H9 (cell line): ENCODE data around the gene SORCS2. TPM values are rescaled to one million over a fixed set of nuclear protein-coding genes. Genes with fewer than 3 reads are reported as not detected.

Experiments
- DNase-seq: peaks from one replicate; pipeline ENCODE4 v3.0.0-alpha.2; 2017
- H2AFZ ChIP-seq: one replicate; pipeline ENCODE4 v1.6.1; 2013; ENCODE audit warnings: mild to moderate bottlenecking, low read length, control low read depth, moderate library complexity
- H2AK5ac ChIP-seq: 2 replicates; pipeline ENCODE4 v1.6.1; 2013; ENCODE audit warnings: low read length, control low read depth, mixed read lengths; ENCODE audit not compliant: insufficient read length
- H2BK120ac ChIP-seq: one replicate; pipeline ENCODE4 v1.6.1; 2013; ENCODE audit warnings: low read depth, mild to moderate bottlenecking, low read length, control low read depth, inconsistent platforms; ENCODE audit not compliant: poor library complexity, severe bottlenecking
- H2BK12ac ChIP-seq: 2 replicates; pipeline ENCODE4 v1.6.1; 2013; ENCODE audit warnings: low read length, control low read depth, mixed read lengths, low read depth; ENCODE audit not compliant: insufficient read length
- H2BK15ac ChIP-seq: 2 replicates; pipeline ENCODE4 v1.6.1; 2013; ENCODE audit warnings: low read depth, low read length, control low read depth
- H2BK20ac ChIP-seq: one replicate; pipeline ENCODE4 v1.6.1; 2013; ENCODE audit warnings: low read depth, mild to moderate bottlenecking, low read length, control low read depth, inconsistent platforms; ENCODE audit not compliant: poor library complexity, severe bottlenecking
- H2BK5ac ChIP-seq: 2 replicates; pipeline ENCODE4 v1.6.1; 2013; ENCODE audit warnings: low read length, control low read depth, mixed read lengths; ENCODE audit not compliant: insufficient read length
- H3K14ac ChIP-seq: 2 replicates; pipeline ENCODE4 v1.6.1; 2013; ENCODE audit warnings: low read length, control low read depth; ENCODE audit not compliant: insufficient read depth
- H3K18ac ChIP-seq: 2 replicates; pipeline ENCODE4 v1.6.1; 2013; ENCODE audit warnings: low read depth, mild to moderate bottlenecking, mixed read lengths, low read length, control low read depth; ENCODE audit not compliant: insufficient read length
- H3K23ac ChIP-seq: 2 replicates; pipeline ENCODE4 v1.6.1; 2013; ENCODE audit warnings: low read length, control low read depth, mixed read lengths, low read depth; ENCODE audit not compliant: insufficient read length
- H3K23me2 ChIP-seq: 2 replicates; pipeline ENCODE4 v1.6.1; 2013; ENCODE audit warnings: low read depth, mild to moderate bottlenecking, mixed read lengths, low read length, control low read depth; ENCODE audit not compliant: insufficient read length, poor library complexity, severe bottlenecking
- H3K27ac ChIP-seq: 2 replicates; pipeline ENCODE4 v1.5.1; 2013; ENCODE audit warnings: low read length, control low read depth, mixed read lengths, low read depth; ENCODE audit not compliant: insufficient read length
- H3K27me3 ChIP-seq: 2 replicates; pipeline ENCODE4 v1.6.1; 2013; ENCODE audit warnings: low read length, control low read depth, inconsistent platforms; ENCODE audit not compliant: insufficient read depth
- H3K4ac ChIP-seq: 2 replicates; pipeline ENCODE4 v1.6.1; 2013; ENCODE audit warnings: low read depth, mild to moderate bottlenecking, control low read depth, inconsistent platforms, low read length, moderate library complexity
- H3K4me1 ChIP-seq: 2 replicates; pipeline ENCODE4 v1.6.1; 2013; ENCODE audit warnings: low read length, control low read depth, inconsistent platforms; ENCODE audit not compliant: insufficient read depth
- H3K4me2 ChIP-seq: 2 replicates; pipeline ENCODE4 v1.6.1; 2013; ENCODE audit warnings: low read length, control low read depth, mixed read lengths; ENCODE audit not compliant: insufficient read length, insufficient read depth
- H3K56ac ChIP-seq: 2 replicates; pipeline ENCODE4 v1.6.1; 2013; ENCODE audit warnings: low read depth, mild to moderate bottlenecking, mixed read lengths, low read length, control low read depth; ENCODE audit not compliant: insufficient read length
- H3K79me1 ChIP-seq: 2 replicates; pipeline ENCODE4 v1.6.1; 2013; ENCODE audit warnings: low read depth, mild to moderate bottlenecking, moderate library complexity, low read length, control low read depth, inconsistent platforms; ENCODE audit not compliant: insufficient read depth, poor library complexity, severe bottlenecking
- H3K79me2 ChIP-seq: 2 replicates; pipeline ENCODE4 v1.6.1; 2013; ENCODE audit warnings: low read length, control low read depth, inconsistent platforms; ENCODE audit not compliant: insufficient read depth
- H3K9ac ChIP-seq: 2 replicates; pipeline ENCODE4 v1.6.1; 2013; ENCODE audit warnings: low read length, control low read depth, mixed read lengths; ENCODE audit not compliant: insufficient read length; ENCODE audit errors: extremely low read depth
- H3K9me3 ChIP-seq: one replicate; pipeline ENCODE4 v1.6.1; 2013; ENCODE audit warnings: low read depth, low read length, inconsistent platforms; ENCODE audit not compliant: control insufficient read depth
- H3T11ph ChIP-seq: one replicate; pipeline ENCODE4 v1.6.1; 2013; ENCODE audit warnings: mild to moderate bottlenecking, low read length, control low read depth, inconsistent platforms
- H4K20me1 ChIP-seq: one replicate; pipeline ENCODE4 v1.6.1; 2013; ENCODE audit not compliant: control insufficient read depth, insufficient read length, insufficient read depth
- H4K5ac ChIP-seq: 2 replicates; pipeline ENCODE4 v1.6.1; 2013; ENCODE audit warnings: low read depth, mild to moderate bottlenecking, mixed read lengths, low read length, control low read depth; ENCODE audit not compliant: insufficient read length
- H4K8ac ChIP-seq: replicated peaks from 2 replicates; pipeline ENCODE4 v1.6.1; 2013; ENCODE audit warnings: low read length, control low read depth, mixed read lengths, low read depth; ENCODE audit not compliant: insufficient read length
- H4K91ac ChIP-seq: 2 replicates; pipeline ENCODE4 v1.6.1; 2013; ENCODE audit warnings: low read depth, mild to moderate bottlenecking, moderate library complexity, mixed read lengths, low read length, control low read depth; ENCODE audit not compliant: insufficient read length
- H3K27ac Mint-ChIP-seq, 3 experiments: 2 replicates in 2 of 3; 3 replicates in 1 of 3; pipeline ENCODE4 v1.8.0; 2020 to 2021; ENCODE audit warnings: mixed read lengths in 3 of 3, mild to moderate bottlenecking in 1 of 3, moderate library complexity in 1 of 3
- H3K27me3 Mint-ChIP-seq: 2 replicates; pipeline ENCODE4 v1.8.0; 2021; ENCODE audit warnings: low read depth, mild to moderate bottlenecking, moderate library complexity, mixed read lengths
- H3K36me3 Mint-ChIP-seq, 3 experiments: 2 replicates in 2 of 3; 3 replicates in 1 of 3; pipeline ENCODE4 v1.8.0; 2020 to 2021; ENCODE audit warnings: low read depth in 3 of 3, mixed read lengths in 3 of 3; ENCODE audit not compliant: insufficient read depth in 1 of 3
- H3K4me1 Mint-ChIP-seq, 2 experiments: 2 replicates each; pipeline ENCODE4 v1.8.0; 2020; ENCODE audit warnings: mixed read lengths in 2 of 2
- H3K4me3 Mint-ChIP-seq, 2 experiments: 2 replicates in 1 of 2; 3 replicates in 1 of 2; pipeline ENCODE4 v1.8.0; 2020 to 2021; ENCODE audit warnings: mild to moderate bottlenecking in 2 of 2, mixed read lengths in 2 of 2, moderate library complexity in 1 of 2
- H3K9me3 Mint-ChIP-seq, 2 experiments: 2 replicates in 1 of 2; 3 replicates in 1 of 2; pipeline ENCODE4 v1.8.0; 2020; ENCODE audit warnings: mild to moderate bottlenecking in 2 of 2, mixed read lengths in 2 of 2, moderate library complexity in 1 of 2
- WGBS: extraction: QIAGEN DNeasy Blood & Tissue Kit; methylation state at CpG from one replicate; pipeline ENCODE4 v1.1.7; 2013; ENCODE audit warnings: missing lambda C conversion rate, low lambda C conversion rate, mixed read lengths; ENCODE audit not compliant: insufficient read length; ENCODE audit errors: extremely low coverage; 5-methylcytosine and 5-hydroxymethylcytosine counted together
- total RNA-seq: library from RNA; stranded (reverse); gene quantifications from 2 replicates; pipeline ENCODE4 v1.2.1, GENCODE V29; 2021
- TF ChIP-seq, protein P1 (sequence below): fragments of 200-600 bp; sonication (generic); conservative IDR thresholded peaks from 3 replicates; pipeline ENCODE4 v1.8.0; 2021; ENCODE audit warnings: antibody characterized with exemption, mild to moderate bottlenecking

Gene SORCS2
- total RNA-seq, 1 experiment from 2014 or later, result 0.57 TPM

GRCh38 chr4:7741946-7742806 is 549.8 kb downstream of the SORCS2 start:
- Histone ChIP-seq H3T11ph (no peak overlapping the region), H3K9ac (no peak overlapping the region), H2BK12ac (no peak overlapping the region), H2AFZ (no peak overlapping the region), H3K4me2 (no peak overlapping the region), H2AK5ac (no peak overlapping the region), H3K79me1 (no peaks in the 10 kb centered on the region), H3K9me3 (no peaks in the 10 kb centered on the region), H3K23ac (no peak overlapping the region), H2BK5ac (no peak overlapping the region), H3K79me2 (no peaks in the 10 kb centered on the region), H4K20me1 (no peaks in the 10 kb centered on the region), H3K27me3 (no peaks in the 10 kb centered on the region), H2BK20ac (no peak overlapping the region), H3K14ac (no peak overlapping the region), H3K27ac (no peak overlapping the region), H4K91ac (no peak overlapping the region), H4K8ac (no peak overlapping the region), H4K5ac (no peak overlapping the region), H3K4me1 (no peaks in the 10 kb centered on the region), H2BK15ac (no peak overlapping the region), H3K56ac (no peak overlapping the region), H3K18ac (no peak overlapping the region), H3K23me2 (no peaks in the 10 kb centered on the region), H2BK120ac (no peak overlapping the region), H3K4ac (no peak overlapping the region)
- H3K4me1 Mint-ChIP-seq, result no peaks in the 10 kb centered on the region
- no peaks in the 10 kb centered on the region; a peak in 1 of 7 replicates for H3K36me3 Mint-ChIP-seq
- peaks cover 11% of the 10 kb centered on the region for H3K27me3 Mint-ChIP-seq
- TF ChIP-seq, protein P1, sequence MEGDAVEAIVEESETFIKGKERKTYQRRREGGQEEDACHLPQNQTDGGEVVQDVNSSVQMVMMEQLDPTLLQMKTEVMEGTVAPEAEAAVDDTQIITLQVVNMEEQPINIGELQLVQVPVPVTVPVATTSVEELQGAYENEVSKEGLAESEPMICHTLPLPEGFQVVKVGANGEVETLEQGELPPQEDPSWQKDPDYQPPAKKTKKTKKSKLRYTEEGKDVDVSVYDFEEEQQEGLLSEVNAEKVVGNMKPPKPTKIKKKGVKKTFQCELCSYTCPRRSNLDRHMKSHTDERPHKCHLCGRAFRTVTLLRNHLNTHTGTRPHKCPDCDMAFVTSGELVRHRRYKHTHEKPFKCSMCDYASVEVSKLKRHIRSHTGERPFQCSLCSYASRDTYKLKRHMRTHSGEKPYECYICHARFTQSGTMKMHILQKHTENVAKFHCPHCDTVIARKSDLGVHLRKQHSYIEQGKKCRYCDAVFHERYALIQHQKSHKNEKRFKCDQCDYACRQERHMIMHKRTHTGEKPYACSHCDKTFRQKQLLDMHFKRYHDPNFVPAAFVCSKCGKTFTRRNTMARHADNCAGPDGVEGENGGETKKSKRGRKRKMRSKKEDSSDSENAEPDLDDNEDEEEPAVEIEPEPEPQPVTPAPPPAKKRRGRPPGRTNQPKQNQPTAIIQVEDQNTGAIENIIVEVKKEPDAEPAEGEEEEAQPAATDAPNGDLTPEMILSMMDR, result no peak
- no peaks in the 10 kb centered on the region; a peak in 1 of 5 replicates for H3K9me3 Mint-ChIP-seq
- DNase-seq, result no peak
- no peak overlapping the region for H3K4me3 Mint-ChIP-seq
- no CpG with 5 or more reads among the region's 18 CpGs for WGBS
- H3K27ac Mint-ChIP-seq, result no peak overlapping the region
